ENCODE results near the gene BMP7. TPM values are rescaled to one million over a fixed set of nuclear protein-coding genes. Genes with fewer than 3 reads are reported as not detected.

The BMP7 gene
- total and polyA plus RNA-seq, 2 donors (not counting 3 experiments of a cell fraction or from before 2014, with no cell fraction given), result not detected

GRCh38 chr20:57190536-57191264, 75.7 kb downstream of the BMP7 start:
- POLR2A ChIA-PET, result no interaction called here
- BruUV-seq (replicated peaks), result no TSS peak
- intact Hi-C loops (cut with micrococcal nuclease) (no loop called here), dilution Hi-C loops (cut with MboI; ENCODE audit: extremely low pct_ligation_motif_present, low sequenced_read_pairs) (no loop called here)
- Histone ChIP-seq H3K79me2 (ENCODE audit: control insufficient read depth, insufficient read depth, low read length) (no peaks in the 10 kb centered on the region), H3K9me1 (replicated peaks; ENCODE audit: control insufficient read depth, extremely low read depth, insufficient read depth, low read length) (no peaks in the 10 kb centered on the region), H3K27me3 (ENCODE audit: control insufficient read depth in 2 of 2, insufficient read depth in 2 of 2, low read length in 2 of 2) (no peaks in the 10 kb centered on the region), H3K9ac (replicated peaks; ENCODE audit: extremely low read depth, insufficient read depth, low read length) (no peak overlapping the region), H3K4me3 (replicated peaks in 1 of 3; ENCODE audit: insufficient read depth in 1 of 3, low read depth in 1 of 3, low read length in 3 of 3) (no peak overlapping the region), H3K4me1 (ENCODE audit: control insufficient read depth, extremely low read depth, insufficient read depth, low read length) (no peaks in the 10 kb centered on the region), H3K36me3 (ENCODE audit: control insufficient read depth in 2 of 2, extremely low read depth in 1 of 2, insufficient read depth in 2 of 2, low read length in 2 of 2) (no peaks in the 10 kb centered on the region), H3K9me3 (replicated peaks; ENCODE audit: control insufficient read depth, insufficient read depth, low read length) (peaks cover 3% of the 10 kb centered on the region), H3K27ac (ENCODE audit: insufficient read depth, low read depth, low read length) (no peak overlapping the region), H3K4me2 (ENCODE audit: insufficient read depth, low read length) (no peak overlapping the region), H2AFZ (ENCODE audit: low read depth, low read length) (no peak overlapping the region), H4K20me1 (replicated peaks; ENCODE audit: control insufficient read depth, extremely low read depth, insufficient read depth, low read length) (no peaks in the 10 kb centered on the region)
- TF ChIP-seq CTCF (IDR thresholded peaks at IDR 0.05; ENCODE audit: extremely low read depth in 1 of 2, insufficient read depth in 1 of 2, low read depth in 1 of 2, low read length in 2 of 2), result no peak
- no peak for TF ChIP-seq FOS (IDR thresholded peaks at IDR 0.05; ENCODE audit: borderline replicate concordance, insufficient read depth, low read length)
- TF ChIP-seq EZH2 (IDR thresholded peaks at IDR 0.05; ENCODE audit: borderline replicate concordance, low read depth, low read length, severe bottlenecking), result no peak
- TF ChIP-seq MYC (IDR thresholded peaks at IDR 0.05; ENCODE audit: low read depth, low read length), result no peak
- TF ChIP-seq POLR2AphosphoS5 (IDR thresholded peaks at IDR 0.05; ENCODE audit: insufficient read depth, low read depth, low read length), result no peak
- no peak for TF ChIP-seq POLR2A (IDR thresholded peaks at IDR 0.05; ENCODE audit: low read depth, low read length)
- no peak for TF ChIP-seq MAX (IDR thresholded peaks at IDR 0.05; ENCODE audit: insufficient read depth, insufficient read length)
- no peak for TF ChIP-seq JUN (IDR thresholded peaks at IDR 0.05; ENCODE audit: borderline replicate concordance, insufficient read depth, insufficient read length, low read depth)
- TF ChIP-seq GATA2 (IDR thresholded peaks at IDR 0.05; ENCODE audit: insufficient read depth, insufficient read length, low read depth, low read length), result no peak
- FAIRE-seq, result no peak
- no peak for DNase-seq (ENCODE audit: low read depth, low spot score)
- CTCF ChIA-PET, result no interaction called here

Measured in endothelial cell of umbilical vein (primary cell).